Epithelial cell of esophagus (primary cell): ENCODE data around the gene CNTNAP2.

Experiments used
- DNase-seq: peaks from one replicate; pipeline ENCODE4 v3.0.0; 2010; ENCODE audit warnings: low read depth
- H3K4me3 ChIP-seq: 2 replicates; pipeline ENCODE4 v1.5.1; 2011; ENCODE audit warnings: mild to moderate bottlenecking, low read length, control low read depth
- CTCF ChIP-seq: IDR thresholded peaks from 2 replicates; pipeline ENCODE4 v1.5.1; 2011; ENCODE audit warnings: low read depth, mild to moderate bottlenecking, low read length, control low read depth, inconsistent platforms; ENCODE audit not compliant: insufficient read depth; ENCODE audit errors: missing control alignments

CNTNAP2 gene

GRCh38 chr7:146375170-146375569 lies 258.6 kb downstream of the CNTNAP2 start:
- no peak for TF ChIP-seq CTCF
- H3K4me3 ChIP-seq, result no peak overlapping the region
- DNase-seq, result no peak

DNA sequence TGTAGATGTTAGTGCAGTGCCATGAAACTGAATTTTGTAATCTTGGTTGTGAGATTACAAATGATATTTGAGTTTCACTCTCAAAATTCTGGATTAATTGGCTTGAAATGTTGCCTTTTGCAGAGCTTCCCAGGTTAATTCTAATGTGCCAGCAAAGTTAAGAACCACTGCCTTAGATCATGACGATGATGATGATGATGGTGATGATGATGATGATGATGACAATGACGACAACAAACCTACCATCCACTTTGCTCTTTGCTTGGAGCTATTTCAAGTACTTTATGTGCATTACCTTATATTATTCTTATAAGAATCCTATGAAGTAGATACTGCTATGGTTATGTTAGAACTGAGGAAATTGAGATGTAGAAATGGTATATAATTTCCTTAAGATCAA lies 261.6 kb downstream of the CNTNAP2 start:
- TF ChIP-seq CTCF, result no peak
- H3K4me3 ChIP-seq, result no peak overlapping the region
- no peak for DNase-seq

- DNase-seq, result peak; percentile 2
- H3K4me3 ChIP-seq, result no peak overlapping the region
- TF ChIP-seq CTCF, result no peak
Observed at GRCh38 chr7:146387140-146387539, 270.5 kb downstream of the CNTNAP2 start.

DNA sequence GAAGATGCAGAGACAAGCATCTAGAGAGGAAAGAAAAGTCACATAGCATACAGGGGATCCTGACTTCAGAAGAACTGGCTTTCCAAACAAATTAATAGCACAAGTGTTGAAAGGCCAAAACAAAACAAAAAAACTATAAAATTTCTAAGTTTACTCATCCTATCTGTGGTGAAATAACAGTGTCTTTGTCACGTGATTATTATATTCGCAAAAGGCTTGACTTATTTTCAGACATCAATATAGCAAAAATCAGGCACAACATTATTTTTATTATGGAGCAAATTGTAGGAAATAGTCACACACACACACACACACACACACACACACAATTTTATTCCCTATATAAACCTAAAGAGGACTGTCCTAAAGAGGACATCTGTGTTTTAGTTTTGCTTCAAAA lies 272.3 kb downstream of the CNTNAP2 start:
- no peak for DNase-seq
- H3K4me3 ChIP-seq, result no peak overlapping the region
- no peak for TF ChIP-seq CTCF

GRCh38 chr7:146393346-146393745 lies 276.7 kb downstream of the CNTNAP2 start:
- no peak for TF ChIP-seq CTCF
- no peak overlapping the region for H3K4me3 ChIP-seq
- DNase-seq, result no peak

DNA sequence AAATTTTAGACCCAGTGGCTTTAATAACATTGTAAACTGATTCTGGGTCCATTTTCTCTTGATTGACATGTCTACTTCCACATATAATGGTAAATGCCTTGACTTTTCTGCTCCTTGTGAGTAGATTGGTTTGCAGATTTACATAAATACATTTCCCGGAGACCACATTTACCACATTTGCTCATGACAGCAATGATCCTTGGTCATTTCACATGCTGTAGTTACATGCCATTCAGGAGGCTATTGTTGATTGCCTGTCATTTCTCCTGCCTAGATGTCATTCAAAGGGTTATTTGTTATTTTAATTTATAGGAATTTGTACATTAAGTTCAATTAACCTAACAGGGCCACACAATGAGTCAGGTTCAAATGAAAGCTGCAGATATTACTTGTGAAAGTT lies 280.5 kb downstream of the CNTNAP2 start:
- TF ChIP-seq CTCF, result no peak

GRCh38 chr7:146401939-146402338 lies 285.3 kb downstream of the CNTNAP2 start:
- TF ChIP-seq CTCF, result no peak
- H3K4me3 ChIP-seq, result no peak overlapping the region
- no peak for DNase-seq

More for the DNA sequence above, 280.5 kb downstream of the CNTNAP2 start:
- H3K4me3 ChIP-seq, result no peak overlapping the region
- DNase-seq, result no peak
